Glutamatergic neuron (in vitro differentiated cells): Measurements from ENCODE around the gene PSMA3. TPM values are rescaled to one million over a fixed set of nuclear protein-coding genes. Genes with fewer than 3 reads are reported as not detected.

ENCODE experiments used
- DNase-seq: peaks from one replicate; pipeline ENCODE4 v3.0.0; 2022
- H3K27ac Mint-ChIP-seq: one replicate; pipeline ENCODE4 v1.8.0; 2020; ENCODE audit warnings: mild to moderate bottlenecking, mixed read lengths, inconsistent platforms; ENCODE audit not compliant: unreplicated experiment
- H3K27me3 Mint-ChIP-seq: one replicate; pipeline ENCODE4 v1.8.0; 2020; ENCODE audit warnings: mild to moderate bottlenecking, moderate library complexity, mixed read lengths, inconsistent platforms; ENCODE audit not compliant: unreplicated experiment
- H3K36me3 Mint-ChIP-seq: one replicate; pipeline ENCODE4 v1.8.0; 2020; ENCODE audit warnings: mild to moderate bottlenecking, mixed read lengths, inconsistent platforms; ENCODE audit not compliant: unreplicated experiment
- H3K4me1 Mint-ChIP-seq: one replicate; pipeline ENCODE4 v1.8.0; 2020; ENCODE audit warnings: mild to moderate bottlenecking, low read depth, mixed read lengths, inconsistent platforms; ENCODE audit not compliant: unreplicated experiment
- H3K4me3 Mint-ChIP-seq: one replicate; pipeline ENCODE4 v1.8.0; 2020; ENCODE audit warnings: mild to moderate bottlenecking, mixed read lengths, inconsistent platforms; ENCODE audit not compliant: unreplicated experiment
- H3K9me3 Mint-ChIP-seq: one replicate; pipeline ENCODE4 v1.8.0; 2020; ENCODE audit warnings: mild to moderate bottlenecking, moderate library complexity, mixed read lengths, inconsistent platforms; ENCODE audit not compliant: unreplicated experiment
- CTCF ChIP-seq: fragments of 200-600 bp; sonication (generic); IDR thresholded peaks from one replicate; pipeline ENCODE4 v1.5.0; 2021; ENCODE audit not compliant: partially characterized antibody, unreplicated experiment
- total RNA-seq: library from RNA; stranded (reverse); fragmentation: NEBNext Ultra II Directional; extraction: Animal tissue kit (Norgen Biotek cat#: 25700); gene quantifications from one replicate; pipeline ENCODE4 v1.2.1, GENCODE V29; 2021; ENCODE audit not compliant: unreplicated experiment

PSMA3 gene
- total RNA-seq, 1 donor from 2014 or later, result 116 TPM

DNA sequence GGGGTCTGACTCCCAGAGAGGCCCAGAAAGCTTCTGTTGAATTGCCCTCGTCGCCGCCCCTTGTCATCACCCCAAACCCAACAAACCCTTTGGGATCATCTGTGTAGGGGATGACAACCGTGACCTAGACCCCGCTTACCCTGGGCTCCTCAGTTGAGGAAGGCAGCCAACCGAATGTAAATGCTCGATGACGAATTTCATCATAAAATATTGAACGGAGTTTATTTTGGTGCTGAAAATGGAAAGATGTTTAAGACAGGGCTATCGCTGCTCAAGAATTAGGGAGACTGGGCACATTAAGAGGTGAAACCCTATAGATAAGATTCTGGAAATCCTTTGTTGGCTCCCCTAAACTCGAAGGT is 44.2 kb upstream of the PSMA3 start:
- no peak for DNase-seq
- peaks cover 6% of the 10 kb centered on the region for H3K4me1 Mint-ChIP-seq
- H3K27me3 Mint-ChIP-seq, result peaks cover 3% of the 10 kb centered on the region
- H3K9me3 Mint-ChIP-seq, result peaks cover 7% of the 10 kb centered on the region
- no peak for TF ChIP-seq CTCF
- H3K27ac Mint-ChIP-seq, result peak overlapping the region; percentile 93
- peak overlapping the region; percentile 96 for H3K4me3 Mint-ChIP-seq
- no peaks in the 10 kb centered on the region for H3K36me3 Mint-ChIP-seq

DNA sequence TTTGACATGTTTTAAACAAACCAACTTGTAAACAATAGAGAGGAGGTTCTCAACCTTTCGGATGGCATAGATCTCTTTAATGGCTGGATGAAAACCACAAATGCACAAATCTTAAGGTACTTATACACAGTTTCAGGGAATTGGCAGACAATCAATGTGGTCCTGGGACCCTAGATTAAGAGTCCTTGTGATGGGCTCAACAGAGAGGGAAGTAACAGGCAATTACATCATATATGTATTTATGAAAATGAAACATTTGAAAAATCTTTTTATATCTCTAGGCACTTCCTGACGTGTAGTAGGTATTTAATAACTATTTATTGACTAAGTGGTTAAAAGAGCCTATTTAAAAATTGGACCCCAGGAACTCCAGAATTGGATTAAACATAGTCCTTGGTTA is 43.8 kb upstream of the PSMA3 start:
- Mint-ChIP-seq H3K4me1 (peaks cover 6% of the 10 kb centered on the region), H3K9me3 (peaks cover 6% of the 10 kb centered on the region), H3K27ac (peak overlapping the region; percentile 93), H3K27me3 (peaks cover 2% of the 10 kb centered on the region), H3K4me3 (peak overlapping the region; percentile 96), H3K36me3 (no peaks in the 10 kb centered on the region)
- DNase-seq, result no peak
- TF ChIP-seq CTCF, result no peak

DNA sequence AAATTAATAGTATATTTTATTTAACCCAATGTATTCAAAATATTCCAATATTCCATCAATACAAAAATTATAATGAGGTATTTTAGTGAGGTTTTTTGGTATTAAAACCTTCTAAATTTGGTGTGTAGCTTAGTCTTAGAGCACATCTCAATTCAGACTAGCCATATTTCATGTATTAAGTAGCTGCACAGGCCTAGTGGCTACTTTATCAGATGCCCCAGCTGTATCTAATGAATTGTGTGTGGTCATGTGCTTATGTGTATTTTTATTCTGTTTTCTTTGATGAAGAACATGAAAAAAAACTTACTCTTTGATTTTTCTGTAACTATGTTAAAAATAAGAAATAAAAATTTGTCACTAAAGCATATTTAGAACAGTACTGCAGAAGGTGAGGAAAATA is 31.5 kb upstream of the PSMA3 start:
- Mint-ChIP-seq H3K4me1 (no peaks in the 10 kb centered on the region), H3K4me3 (no peak overlapping the region), H3K27me3 (peaks cover 2% of the 10 kb centered on the region), H3K27ac (no peak overlapping the region), H3K9me3 (peaks cover 5% of the 10 kb centered on the region), H3K36me3 (peaks cover 9% of the 10 kb centered on the region)
- DNase-seq, result no peak
- no peak for TF ChIP-seq CTCF

GRCh38 chr14:58215191-58215914 is 29.3 kb upstream of the PSMA3 start:
- Mint-ChIP-seq H3K4me1 (no peaks in the 10 kb centered on the region), H3K9me3 (peaks cover 5% of the 10 kb centered on the region), H3K27ac (no peak overlapping the region), H3K4me3 (no peak overlapping the region), H3K36me3 (peaks cover 9% of the 10 kb centered on the region), H3K27me3 (peaks cover 2% of the 10 kb centered on the region)
- TF ChIP-seq CTCF, result no peak
- no peak for DNase-seq

DNA sequence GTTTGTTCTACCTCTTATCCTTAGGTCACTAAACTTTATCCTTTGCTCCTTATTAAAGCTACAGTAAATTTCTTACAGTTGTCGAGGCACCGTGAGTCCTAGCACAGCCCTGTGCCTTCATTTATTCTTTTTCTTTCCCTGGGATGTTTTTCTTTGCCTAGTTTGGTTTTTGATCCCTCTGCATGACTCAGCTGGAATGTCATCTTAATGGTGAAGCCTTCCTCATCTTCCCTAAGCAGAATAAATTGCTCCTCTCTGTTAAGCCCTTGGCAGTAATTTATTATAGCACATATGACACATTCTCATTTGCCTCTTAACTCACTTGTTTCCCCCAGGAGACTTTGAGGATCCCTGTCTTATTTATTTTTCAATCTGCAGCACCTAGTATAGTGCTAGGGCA is 28.1 kb upstream of the PSMA3 start:
- TF ChIP-seq CTCF, result no peak
- Mint-ChIP-seq H3K27me3 (peaks cover 2% of the 10 kb centered on the region), H3K4me3 (no peak overlapping the region), H3K27ac (no peak overlapping the region), H3K9me3 (peaks cover 5% of the 10 kb centered on the region), H3K4me1 (no peaks in the 10 kb centered on the region), H3K36me3 (peaks cover 9% of the 10 kb centered on the region)
- DNase-seq, result no peak
